H1 (cell line): ENCODE results near the gene CLDN8. TPM values are rescaled to one million over a fixed set of nuclear protein-coding genes. Genes with fewer than 3 reads are reported as not detected.

Experiments used
- ATF2 ChIP-seq: IDR thresholded peaks from 2 replicates; pipeline ENCODE4 v1.6.1; 2012; ENCODE audit warnings: low read length, inconsistent platforms
- CHD7 ChIP-seq: fragments of 300-600 bp; sonication (generic); IDR thresholded peaks from 2 replicates; pipeline ENCODE4 v1.7.1; 2012; ENCODE audit warnings: low read length, moderate library complexity, mild to moderate bottlenecking, inconsistent platforms; ENCODE audit not compliant: insufficient replicate concordance
- SP2 ChIP-seq: IDR thresholded peaks from 2 replicates; pipeline ENCODE4 v1.6.1; 2012; ENCODE audit warnings: mild to moderate bottlenecking, low read length, inconsistent platforms
- polyA plus RNA-seq, 7 experiments: library from polyadenylated mRNA; depleted of rRNA in 3 of 7; stranded (reverse) in 5 of 7; unstranded in 2 of 7; fragments of >200 nt in 5 of 7; fragments of 200-250 nt in 2 of 7; gene quantifications; 1 replicate in 5 of 7; 2 replicates in 1 of 7; 4 replicates in 1 of 7; pipeline versions ENCODE4 v1.2.1 to v1.2.3, GENCODE V29; 2011 to 2013; ENCODE audit warnings: missing spikeins in 2 of 7, mixed read lengths in 2 of 7
- total RNA-seq: library from RNA; stranded (reverse); fragmentation: NEBNext Ultra II Directional; extraction: Animal tissue kit (Norgen Biotek cat#: 25700); gene quantifications from 2 replicates; pipeline ENCODE4 v1.2.1, GENCODE V29; 2021

The CLDN8 gene
- total and polyA plus RNA-seq, 2 of the 8 experiments (the other 6 are each of a cell fraction or from before 2014, with no cell fraction given), result not detected

GRCh38 chr21:30251781-30252180 lies 35.9 kb upstream of the CLDN8 start (continued):
- no peak for TF ChIP-seq CHD7
- TF ChIP-seq SP2, result no peak
- no peak for TF ChIP-seq ATF2
